NCI-H1092 (cell line): Measurements from ENCODE around the gene BRD2.

Experiments used
- DNase-seq: peaks from one replicate; lab custom pipeline; 2025; lab: John Stamatoyannopoulos, UW

Gene BRD2

GRCh38 chr6:32972353-32973143 is 4.2 kb downstream of the BRD2 start:
- DNase-seq, result no peak

GRCh38 chr6:32973144-32974015 is 5.0 kb downstream of the BRD2 start:
- DNase-seq, result peak; percentile 60

GRCh38 chr6:32974016-32974333 is 5.6 kb downstream of the BRD2 start:
- DNase-seq, result no peak

GRCh38 chr6:32974541-32975308 is 6.3 kb downstream of the BRD2 start:
- DNase-seq, result no peak

GRCh38 chr6:32975886-32976285 is 7.5 kb downstream of the BRD2 start:
- DNase-seq, result no peak

- no peak for DNase-seq
Observed at GRCh38 chr6:32976334-32977069, 8.1 kb downstream of the BRD2 start.

GRCh38 chr6:32977272-32977952 is 9.0 kb downstream of the BRD2 start:
- no peak for DNase-seq

GRCh38 chr6:32977953-32978324 is 9.5 kb downstream of the BRD2 start:
- no peak for DNase-seq

- no peak for DNase-seq
Observed at GRCh38 chr6:32979720-32980487, 11.5 kb downstream of the BRD2 start.

GRCh38 chr6:32980488-32981038 is 12.2 kb downstream of the BRD2 start:
- no peak for DNase-seq

GRCh38 chr6:32982084-32982701 is 13.8 kb downstream of the BRD2 start:
- DNase-seq, result no peak

GRCh38 chr6:32982702-32983492 is 14.5 kb downstream of the BRD2 start:
- DNase-seq, result no peak

- no peak for DNase-seq
Observed at GRCh38 chr6:32983493-32983848, 15.1 kb downstream of the BRD2 start.

GRCh38 chr6:32983964-32984621 is 15.7 kb downstream of the BRD2 start:
- DNase-seq, result no peak

GRCh38 chr6:32984622-32985389 is 16.4 kb downstream of the BRD2 start:
- peak; percentile 73 for DNase-seq

GRCh38 chr6:32989368-32989767 is 21.0 kb downstream of the BRD2 start:
- no peak for DNase-seq

GRCh38 chr6:32991972-32992371 is 23.6 kb downstream of the BRD2 start:
- DNase-seq, result no peak
